ENCODE measurements around the gene LYST.

DNA sequence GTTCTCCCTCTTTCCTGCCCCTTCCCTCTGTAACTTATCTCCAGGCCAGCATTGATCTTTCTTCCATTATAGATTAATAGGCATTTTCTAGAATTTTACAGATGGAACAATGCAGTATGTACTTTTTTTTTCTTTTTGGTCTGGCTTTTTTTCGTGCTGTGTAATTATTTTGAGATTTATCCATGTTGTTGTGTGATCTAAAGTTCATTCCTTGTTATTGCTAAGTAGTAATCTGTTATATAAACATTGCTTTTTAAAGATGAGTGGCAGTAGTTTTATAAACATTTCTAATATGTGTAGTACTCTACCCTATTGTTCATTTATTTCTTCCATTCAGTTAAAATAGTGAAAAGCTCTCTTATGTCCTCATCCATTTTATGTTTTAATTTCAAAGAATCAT, 5.9 kb downstream of the LYST start:
- TF ChIP-seq FOXP2 (optimal IDR thresholded peaks at IDR 0.05; ENCODE audit: control extremely low read depth, extremely low read length, insufficient read depth) (no peak), POLR2AphosphoS5 (IDR thresholded peaks at IDR 0.05; ENCODE audit: borderline replicate concordance, low read depth, low read length) (no peak), EZH2 (IDR thresholded peaks at IDR 0.05) (no peak)

Data from SK-N-MC (cell line).